K562 (cell line): Measurements from ENCODE around the gene TRAPPC8. TPM values are rescaled to one million over a fixed set of nuclear protein-coding genes. Genes with fewer than 3 reads are reported as not detected.

Experiments used
- ATAC-seq: fragments of 200-7000 bp; cut with Tn5 transposase; 3 replicates; pipeline ENCODE4 v1.9.1; 2020; ENCODE audit warnings: moderate library complexity
- BruUV-seq: library from RNA; stranded (reverse); fragments of 400-500 nt; replicated peaks from 2 replicates; lab custom pipeline; 2021; lab: Mats Ljungman, UMichigan
- CTCF ChIA-PET: fragments of 300-600 bp; formaldehyde crosslinking; extraction: SDS; loops from one replicate; lab custom pipeline; 2021; ENCODE audit warnings: low intra/inter-chr PET ratio; lab: Yijun Ruan, JAX
- POLR2A ChIA-PET: fragments of 300-600, 350-650 bp; sonication (Branson Sonifier 250); formaldehyde crosslinking; extraction: SDS; loops from one replicate; lab custom pipeline; 2021; ENCODE audit warnings: antibody characterized with exemption, inconsistent platforms; lab: Yijun Ruan, JAX
- DNase-seq, 4 experiments: peaks; one replicate each; pipeline versions ENCODE4 v3.0.0 to v3.0.0-alpha.2; 2011 to 2018; ENCODE audit warnings: low spot score in 3 of 4, mixed read lengths in 3 of 4; ENCODE audit errors: extremely low read depth in 1 of 4
- FAIRE-seq: peaks from 2 replicates; lab custom pipeline; 2011; peaks lifted over from hg19 to GRCh38; lab: Jason Lieb, UNC
- H2AFZ ChIP-seq: 2 replicates; pipeline ENCODE4 v1.6.0; 2011; ENCODE audit warnings: low read depth, low read length, control low read depth, inconsistent platforms
- H3K27ac ChIP-seq: fragments of 200-600 bp; 3 replicates; pipeline ENCODE4 v1.8.0; 2011; ENCODE audit warnings: low read depth, mild to moderate bottlenecking, control low read depth, inconsistent platforms, low read length, moderate library complexity, mixed read lengths; ENCODE audit errors: extremely low read depth
- H3K27me3 ChIP-seq, 2 experiments: fragments of 300-600 bp in 1 of 2; 2 replicates in 1 of 2; 3 replicates in 1 of 2; pipeline versions ENCODE4 v1.6.0 to v1.8.0; 2011; ENCODE audit warnings: inconsistent platforms in 2 of 2, low read length in 2 of 2, mild to moderate bottlenecking in 1 of 2, mixed read lengths in 1 of 2, moderate library complexity in 1 of 2; ENCODE audit not compliant: control insufficient read depth in 2 of 2, insufficient read depth in 2 of 2
- H3K36me3 ChIP-seq: fragments of 300-600 bp; 3 replicates; pipeline ENCODE4 v1.8.0; 2011; ENCODE audit warnings: mild to moderate bottlenecking, low read length, inconsistent platforms; ENCODE audit not compliant: control insufficient read depth, insufficient read depth
- H3K4me1 ChIP-seq, 2 experiments: fragments of 200-600 bp in 1 of 2; replicated peaks in 1 of 2; 2 replicates in 1 of 2; 3 replicates in 1 of 2; pipeline versions ENCODE4 v1.5.1 to v1.8.0; 2011; ENCODE audit warnings: inconsistent platforms in 2 of 2, low read length in 2 of 2, mild to moderate bottlenecking in 1 of 2, mixed read lengths in 1 of 2, moderate library complexity in 1 of 2; ENCODE audit not compliant: control insufficient read depth in 2 of 2, insufficient read depth in 2 of 2
- H3K4me2 ChIP-seq: 2 replicates; pipeline ENCODE4 v1.6.1; 2011; ENCODE audit warnings: low read length, control low read depth, inconsistent platforms, mixed read lengths; ENCODE audit not compliant: insufficient read depth
- H3K4me3 ChIP-seq: fragments of 200-600 bp; sonication (generic), shearing (Covaris generic); 2 replicates; pipeline ENCODE4 v1.5.1; 2016; ENCODE audit warnings: control low read depth, inconsistent platforms
- H3K79me2 ChIP-seq: fragments of 200-600 bp; 3 replicates; pipeline ENCODE4 v1.8.0; 2011; ENCODE audit warnings: low read length, inconsistent platforms; ENCODE audit not compliant: control insufficient read depth, insufficient read depth
- H3K9ac ChIP-seq, 2 experiments: 2 replicates each; pipeline versions ENCODE4 v1.6.0 to v1.6.1; 2011; ENCODE audit warnings: low read depth in 2 of 2, low read length in 2 of 2, control low read depth in 1 of 2, inconsistent platforms in 1 of 2, mild to moderate bottlenecking in 1 of 2, mixed read lengths in 1 of 2; ENCODE audit not compliant: insufficient read depth in 1 of 2
- H3K9me1 ChIP-seq: one replicate; pipeline ENCODE4 v1.6.0; 2011; ENCODE audit warnings: inconsistent platforms, mild to moderate bottlenecking, low read length, moderate library complexity; ENCODE audit not compliant: control insufficient read depth, insufficient read depth
- H3K9me3 ChIP-seq: replicated peaks from 2 replicates; pipeline ENCODE4 v1.5.1; 2011; ENCODE audit warnings: low read depth, low read length, inconsistent platforms; ENCODE audit not compliant: control insufficient read depth, insufficient read depth
- H4K20me1 ChIP-seq: replicated peaks from 2 replicates; pipeline ENCODE4 v1.6.1; 2011; ENCODE audit warnings: low read length, inconsistent platforms, mixed read lengths; ENCODE audit not compliant: control insufficient read depth, insufficient read depth
- CEBPG ChIP-seq, 3 experiments: fragments of 200-800 bp in 1 of 3; sonication (Bioruptor generic) in 1 of 3; sonication (generic) in 1 of 3; formaldehyde crosslinking in 1 of 3; IDR thresholded peaks in 2 of 3; conservative IDR thresholded peaks in 1 of 3; 2 replicates each; pipeline versions ENCODE4 v1.6.1 to v1.8.0; 2016 to 2022; ENCODE audit warnings: missing compliant biosample characterization in 2 of 3, missing genetic modification characterization in 2 of 3, mild to moderate bottlenecking in 1 of 3, missing genetic modification reagents in 1 of 3
- CREB5 ChIP-seq: fragments of 250-450 bp; sonication (Bioruptor Pico); IDR thresholded peaks from 2 replicates; pipeline ENCODE4 v1.5.0; 2020; ENCODE audit warnings: mild to moderate bottlenecking
- EWSR1 ChIP-seq: fragments of 450-650 bp; IDR thresholded peaks from 2 replicates; pipeline ENCODE4 v1.6.1; 2018; ENCODE audit warnings: borderline replicate concordance, mild to moderate bottlenecking, low read depth, moderate library complexity; ENCODE audit not compliant: partially characterized antibody
- FIP1L1 ChIP-seq: fragments of 200-400 bp; formaldehyde crosslinking; IDR thresholded peaks from 2 replicates; pipeline ENCODE4 v1.6.1; 2018; ENCODE audit warnings: mild to moderate bottlenecking, low read depth, low read length; ENCODE audit not compliant: poor library complexity, severe bottlenecking
- HNRNPLL ChIP-seq: fragments of 200-400 bp; formaldehyde crosslinking; IDR thresholded peaks from 2 replicates; pipeline ENCODE4 v1.6.1; 2017; ENCODE audit warnings: low read length, low read depth, mild to moderate bottlenecking; ENCODE audit not compliant: poor library complexity, severe bottlenecking
- IFI16 ChIP-seq: fragments of 250-450 bp; sonication (Bioruptor Pico); IDR thresholded peaks from 2 replicates; pipeline ENCODE4 v2.1.2; 2022; ENCODE audit warnings: mild to moderate bottlenecking, inconsistent platforms
- KDM4B ChIP-seq, 2 experiments: fragments of 450-650 bp in 1 of 2; sonication (generic) in 1 of 2; IDR thresholded peaks; 2 replicates each; pipeline ENCODE4 v1.6.1; 2016 to 2017; ENCODE audit warnings: borderline replicate concordance in 2 of 2, antibody characterized with exemption in 1 of 2, low read depth in 1 of 2, mild to moderate bottlenecking in 1 of 2
- KLF13 ChIP-seq: fragments of 450-650 bp; IDR thresholded peaks from 2 replicates; pipeline ENCODE4 v1.6.1; 2016; ENCODE audit warnings: missing genetic modification characterization, low read depth, mild to moderate bottlenecking, missing compliant biosample characterization, moderate library complexity, borderline replicate concordance
- NR2F6 ChIP-seq: fragments of 450-650 bp; formaldehyde crosslinking; IDR thresholded peaks from 2 replicates; pipeline ENCODE4 v1.4.0; 2020; ENCODE audit warnings: mild to moderate bottlenecking
- NR3C1 ChIP-seq: sonication (generic); formaldehyde crosslinking; IDR thresholded peaks from 2 replicates; pipeline ENCODE4 v1.8.1; 2022; ENCODE audit warnings: missing genetic modification reagents
- PHB2 ChIP-seq: fragments of 450-650 bp; IDR thresholded peaks from 2 replicates; pipeline ENCODE4 v1.6.1; 2017; ENCODE audit warnings: low read depth
- RHOXF2B ChIP-seq: fragments of 250-450 bp; sonication (Bioruptor Pico); conservative IDR thresholded peaks from 2 replicates; pipeline ENCODE4 v1.5.1; 2021
- SP2 ChIP-seq: IDR thresholded peaks from 2 replicates; pipeline ENCODE4 v1.6.1; 2011; ENCODE audit warnings: mild to moderate bottlenecking, low read depth, low read length, moderate library complexity; ENCODE audit not compliant: poor library complexity, severe bottlenecking; ENCODE audit errors: extremely low read depth
- TRIM25 ChIP-seq: fragments of 450-650 bp; IDR thresholded peaks from 2 replicates; pipeline ENCODE4 v1.7.0; 2016; ENCODE audit warnings: borderline replicate concordance
- ZFPM2 ChIP-seq: fragments of 250-450 bp; sonication (Bioruptor Pico); IDR thresholded peaks from 2 replicates; pipeline ENCODE4 v1.5.1; 2022; ENCODE audit warnings: mild to moderate bottlenecking
- ZSCAN29 ChIP-seq: fragments of 450-650 bp; IDR thresholded peaks from 2 replicates; pipeline ENCODE4 v1.6.1; 2017
- WGBS: fragments of 100-300 bp; shearing (Covaris generic); methylation state at CpG from one replicate; pipeline ENCODE4 v1.1.6; 2016; ENCODE audit warnings: low coverage, mixed read lengths; ENCODE audit not compliant: insufficient coverage; ENCODE audit errors: missing lambda C conversion rate; 5-methylcytosine and 5-hydroxymethylcytosine counted together
- in situ Hi-C: fragments of 300-500 bp; cut with MboI; formaldehyde crosslinking; loops from 4 replicates; pipeline ENCODE4 v1.15.0; 2018; ENCODE audit warnings: inconsistent platforms, mixed read lengths
- intact Hi-C: fragments of 100-400 bp; cut with micrococcal nuclease; formaldehyde crosslinking; loops from 2 replicates; pipeline ENCODE4 v1.14.2; 2022
- polyA plus RNA-seq, 8 experiments: library from polyadenylated mRNA; depleted of rRNA in 4 of 8; stranded (reverse) in 5 of 8; unstranded in 3 of 8; fragments of >200 nt; fragmentation: Nextera tagmentation in 2 of 8; fragmentation: Illumina TruSeq in 1 of 8; extraction: Ambion mirVana in 2 of 8; extraction: Trizol in 1 of 8; gene quantifications; 2 replicates each; pipeline versions ENCODE4 v1.2.1 to v1.2.3, GENCODE V29; 2011 to 2014; ENCODE audit warnings: inconsistent platforms in 1 of 8, missing spikeins in 1 of 8
- total RNA-seq, 7 experiments: library from RNA; depleted of rRNA in 6 of 7; stranded (reverse); fragments of >200 nt in 6 of 7; fragmentation: Illumina TruSeq in 2 of 7; extraction: Trizol in 2 of 7; gene quantifications; 2 replicates each; pipeline versions ENCODE4 v1.2.1 to v1.2.3, GENCODE V29; 2011 to 2021; ENCODE audit warnings: low replicate concordance in 1 of 7

The TRAPPC8 gene
- total and polyA plus RNA-seq, 9 of the 15 experiments (the other 6 are each of a cell fraction or from before 2014, with no cell fraction given) = 20.1 to 111 (median 35.6) TPM

GRCh38 chr18:31877900-31878299, 65.0 kb downstream of the TRAPPC8 start (continued):
- TF ChIP-seq CEBPG (CRISPR knock-in tag; IDR thresholded peaks at IDR 0.05) (no peak), CEBPG (tag; conservative IDR thresholded peaks at IDR 0.05 in 1 of 2, IDR thresholded peaks at IDR 0.05 in 1 of 2) (no peak), IFI16 (CRISPR knock-in tag) (no peak), NR2F6 (CRISPR knock-in tag) (no peak), CREB5 (CRISPR knock-in tag) (no peak)

- Histone ChIP-seq H3K36me3 (peaks cover 59% of the 10 kb centered on the region), H3K27me3 (no peaks in the 10 kb centered on the region), H3K9ac (no peak overlapping the region), H3K9me1 (no peaks in the 10 kb centered on the region), H3K4me3 (no peak overlapping the region), H3K4me1 (no peaks in the 10 kb centered on the region), H3K27ac (no peak overlapping the region), H2AFZ (no peak overlapping the region), H3K9me3 (no peaks in the 10 kb centered on the region), H4K20me1 (no peaks in the 10 kb centered on the region), H3K4me2 (no peak overlapping the region), H3K79me2 (peaks cover 2% of the 10 kb centered on the region; the same call in 1 of the 3 replicates)
- in situ Hi-C loops (no loop called here), intact Hi-C loops (no loop called here)
- WGBS = 88% methylated on average over 4 of the region's 4 CpGs
- POLR2A ChIA-PET = no interaction called here
- FAIRE-seq (no peak), DNase-seq (no peak), ATAC-seq (no peak)
- CTCF ChIA-PET = no interaction called here
- TF ChIP-seq ZFPM2 = no peak
- TF ChIP-seq PHB2 = no peak
- no peak for TF ChIP-seq KLF13
- TF ChIP-seq TRIM25 = no peak
- TF ChIP-seq ZSCAN29 = no peak
- TF ChIP-seq SP2 = no peak
- no peak for TF ChIP-seq EWSR1
- TF ChIP-seq NR3C1 (CRISPR knock-in tag) = no peak
- TF ChIP-seq HNRNPLL = no peak
- no peak for TF ChIP-seq FIP1L1
- TF ChIP-seq RHOXF2B = no peak
- TF ChIP-seq KDM4B (IDR thresholded peaks at IDR 0.05; ENCODE audit: borderline replicate concordance in 2 of 2, low read depth in 1 of 2) = no peak
- no TSS peak for BruUV-seq
These were observed 66.2 kb downstream of the TRAPPC8 start for GRCh38 chr18:31876707-31877106.
